Upper lobe of left lung (tissue), 4 donors: ENCODE data around the gene WBP1L.

Source experiments
- EP300 ChIP-seq, 4 donors: sonication (generic); formaldehyde crosslinking; IDR thresholded peaks; one replicate each; pipeline ENCODE4 v1.5.1; 2017; ENCODE audit warnings: antibody characterized with exemption in 4 of 4, control low read depth in 2 of 4
- POLR2A ChIP-seq, 4 donors: fragments of 450-650 bp; IDR thresholded peaks; one replicate each; pipeline ENCODE4 v1.5.1; 2016 to 2017; ENCODE audit warnings: antibody characterized with exemption in 4 of 4, mild to moderate bottlenecking in 2 of 4
- TF ChIP-seq, protein P1 (sequence below), 6 experiments: fragments of 450-650 bp in 4 of 6; fragments of 200-600 bp in 2 of 6; sonication (generic) in 2 of 6; IDR thresholded peaks; one replicate each; pipeline ENCODE4 v1.5.1; 2016 to 2019; ENCODE audit warnings: antibody characterized with exemption in 6 of 6

DNA sequence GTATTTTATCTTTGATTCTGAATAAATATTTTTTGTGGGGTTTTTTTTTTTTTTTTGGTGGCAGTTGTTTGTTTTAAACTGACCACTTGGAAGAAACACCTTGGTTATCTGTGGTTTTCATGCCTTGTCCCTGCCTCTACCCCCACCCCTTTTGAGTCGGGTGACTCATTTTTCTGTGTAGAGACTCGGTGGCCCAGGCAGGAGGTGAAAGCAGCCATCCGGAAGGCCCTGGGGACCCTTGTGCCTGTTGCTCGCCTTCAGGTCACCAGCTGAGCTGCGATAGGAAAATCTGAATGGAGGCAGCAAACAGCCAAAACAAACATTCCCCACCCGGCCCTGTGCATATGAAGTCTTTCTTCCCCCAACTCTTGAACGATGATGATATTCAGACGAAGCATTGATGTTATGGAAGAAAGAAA is 70.7 kb downstream of the WBP1L start:
- TF ChIP-seq EP300 (IDR thresholded peaks at IDR 0.05) (no peak), POLR2A (IDR thresholded peaks at IDR 0.05) (no peak)
- TF ChIP-seq, protein P1, sequence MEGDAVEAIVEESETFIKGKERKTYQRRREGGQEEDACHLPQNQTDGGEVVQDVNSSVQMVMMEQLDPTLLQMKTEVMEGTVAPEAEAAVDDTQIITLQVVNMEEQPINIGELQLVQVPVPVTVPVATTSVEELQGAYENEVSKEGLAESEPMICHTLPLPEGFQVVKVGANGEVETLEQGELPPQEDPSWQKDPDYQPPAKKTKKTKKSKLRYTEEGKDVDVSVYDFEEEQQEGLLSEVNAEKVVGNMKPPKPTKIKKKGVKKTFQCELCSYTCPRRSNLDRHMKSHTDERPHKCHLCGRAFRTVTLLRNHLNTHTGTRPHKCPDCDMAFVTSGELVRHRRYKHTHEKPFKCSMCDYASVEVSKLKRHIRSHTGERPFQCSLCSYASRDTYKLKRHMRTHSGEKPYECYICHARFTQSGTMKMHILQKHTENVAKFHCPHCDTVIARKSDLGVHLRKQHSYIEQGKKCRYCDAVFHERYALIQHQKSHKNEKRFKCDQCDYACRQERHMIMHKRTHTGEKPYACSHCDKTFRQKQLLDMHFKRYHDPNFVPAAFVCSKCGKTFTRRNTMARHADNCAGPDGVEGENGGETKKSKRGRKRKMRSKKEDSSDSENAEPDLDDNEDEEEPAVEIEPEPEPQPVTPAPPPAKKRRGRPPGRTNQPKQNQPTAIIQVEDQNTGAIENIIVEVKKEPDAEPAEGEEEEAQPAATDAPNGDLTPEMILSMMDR (IDR thresholded peaks at IDR 0.05) = no peak
